Lower leg skin (tissue), 4 donors: ENCODE results near the gene WAC. TPM values are rescaled to one million over a fixed set of nuclear protein-coding genes. Genes with fewer than 3 reads are reported as not detected.

ENCODE experiments used
- DNase-seq, 2 donors: peaks; one replicate each; pipeline ENCODE4 v3.0.0-alpha.2; 2019; ENCODE audit warnings: low spot score in 2 of 2
- H3K4me3 ChIP-seq: fragments of 200-600 bp; sonication (generic); 2 replicates; pipeline ENCODE4 v1.5.1; 2017; ENCODE audit warnings: mild to moderate bottlenecking, low read depth; ENCODE audit not compliant: poor library complexity, severe bottlenecking
- POLR2A ChIP-seq, 2 donors: fragments of 450-650 bp; IDR thresholded peaks; one replicate each; pipeline ENCODE4 v1.6.1; 2016 to 2017; ENCODE audit warnings: antibody characterized with exemption in 2 of 2, mild to moderate bottlenecking in 1 of 2, moderate library complexity in 1 of 2
- WGBS, 2 donors: methylation state at CpG; one replicate each; pipeline ENCODE4 v1.1.5; 2018; 5-methylcytosine and 5-hydroxymethylcytosine counted together
- intact Hi-C: fragments of 100-400 bp; cut with DNase I; formaldehyde crosslinking; loops from one replicate; pipeline ENCODE4 v1.15.0; 2023; ENCODE audit warnings: low total_unique reads
- total RNA-seq, 4 donors: library from RNA; depleted of rRNA; stranded (reverse); fragments of >200 nt; gene quantifications; one replicate each; pipeline ENCODE4 v1.1.0, GENCODE V29; 2016
- TF ChIP-seq, protein P1 (sequence below), 3 donors: fragments of 450-650 bp; IDR thresholded peaks; one replicate each; pipeline ENCODE4 v1.5.1; 2016; ENCODE audit warnings: antibody characterized with exemption in 3 of 3, mild to moderate bottlenecking in 3 of 3, moderate library complexity in 2 of 3

WAC gene
- total RNA-seq, 4 donors from 2014 or later: 86.2 to 139 (median 92.9) TPM

DNA sequence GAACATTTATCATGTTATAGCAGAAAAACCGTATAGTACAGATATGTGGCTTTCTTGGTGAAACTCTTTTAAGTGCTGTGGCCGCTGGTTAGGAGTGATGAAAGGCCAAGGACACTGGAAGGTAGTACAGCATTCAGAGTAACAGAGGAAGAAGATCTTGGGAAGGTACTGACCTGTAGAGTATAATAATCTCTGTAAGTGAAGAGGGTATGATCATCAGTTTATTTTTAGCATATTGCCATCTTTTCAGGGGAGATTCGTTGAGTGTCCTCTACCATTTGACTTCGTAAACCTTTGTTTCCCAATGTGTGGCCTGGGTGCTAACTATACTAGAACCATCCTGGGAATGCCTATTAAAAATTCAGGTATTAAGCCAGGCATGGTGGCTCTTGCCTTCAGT, 44.6 kb downstream of the WAC start:
- intact Hi-C loops: no loop called here
- no peak for TF ChIP-seq POLR2A (IDR thresholded peaks at IDR 0.05)
- TF ChIP-seq, protein P1, sequence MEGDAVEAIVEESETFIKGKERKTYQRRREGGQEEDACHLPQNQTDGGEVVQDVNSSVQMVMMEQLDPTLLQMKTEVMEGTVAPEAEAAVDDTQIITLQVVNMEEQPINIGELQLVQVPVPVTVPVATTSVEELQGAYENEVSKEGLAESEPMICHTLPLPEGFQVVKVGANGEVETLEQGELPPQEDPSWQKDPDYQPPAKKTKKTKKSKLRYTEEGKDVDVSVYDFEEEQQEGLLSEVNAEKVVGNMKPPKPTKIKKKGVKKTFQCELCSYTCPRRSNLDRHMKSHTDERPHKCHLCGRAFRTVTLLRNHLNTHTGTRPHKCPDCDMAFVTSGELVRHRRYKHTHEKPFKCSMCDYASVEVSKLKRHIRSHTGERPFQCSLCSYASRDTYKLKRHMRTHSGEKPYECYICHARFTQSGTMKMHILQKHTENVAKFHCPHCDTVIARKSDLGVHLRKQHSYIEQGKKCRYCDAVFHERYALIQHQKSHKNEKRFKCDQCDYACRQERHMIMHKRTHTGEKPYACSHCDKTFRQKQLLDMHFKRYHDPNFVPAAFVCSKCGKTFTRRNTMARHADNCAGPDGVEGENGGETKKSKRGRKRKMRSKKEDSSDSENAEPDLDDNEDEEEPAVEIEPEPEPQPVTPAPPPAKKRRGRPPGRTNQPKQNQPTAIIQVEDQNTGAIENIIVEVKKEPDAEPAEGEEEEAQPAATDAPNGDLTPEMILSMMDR (IDR thresholded peaks at IDR 0.05): no peak
- DNase-seq: no peak
- WGBS, 2 donors: 81 to 88% methylated on average over 4 of the region's 4 CpGs
- H3K4me3 ChIP-seq: no peak overlapping the region

DNA sequence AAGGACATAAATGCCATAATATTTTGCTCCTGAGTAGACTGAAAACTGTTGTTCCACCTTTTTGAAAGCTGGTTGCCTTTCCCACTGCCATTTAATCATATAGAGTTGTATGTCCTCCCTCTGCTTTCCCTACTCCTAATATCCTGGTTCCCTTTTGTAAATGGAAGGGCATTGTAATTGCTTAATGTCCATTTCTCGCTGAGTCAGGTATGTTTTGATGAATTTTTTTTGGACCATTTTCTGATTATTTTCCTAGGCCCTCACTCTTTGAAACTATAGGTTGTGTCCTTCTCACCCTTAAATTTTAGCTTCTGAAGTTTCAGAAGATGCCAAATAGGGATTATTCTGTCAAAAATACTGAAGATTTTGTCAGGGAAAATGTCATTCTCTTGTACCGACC, 45.5 kb downstream of the WAC start:
- no peak for DNase-seq
- H3K4me3 ChIP-seq: no peak overlapping the region
- TF ChIP-seq, protein P1 (IDR thresholded peaks at IDR 0.05): no peak
- no peak for TF ChIP-seq POLR2A (IDR thresholded peaks at IDR 0.05)
- intact Hi-C loops: no loop called here
- 85 to 92% methylated on average over 2 of the region's 2 CpGs for WGBS, 2 donors

DNA sequence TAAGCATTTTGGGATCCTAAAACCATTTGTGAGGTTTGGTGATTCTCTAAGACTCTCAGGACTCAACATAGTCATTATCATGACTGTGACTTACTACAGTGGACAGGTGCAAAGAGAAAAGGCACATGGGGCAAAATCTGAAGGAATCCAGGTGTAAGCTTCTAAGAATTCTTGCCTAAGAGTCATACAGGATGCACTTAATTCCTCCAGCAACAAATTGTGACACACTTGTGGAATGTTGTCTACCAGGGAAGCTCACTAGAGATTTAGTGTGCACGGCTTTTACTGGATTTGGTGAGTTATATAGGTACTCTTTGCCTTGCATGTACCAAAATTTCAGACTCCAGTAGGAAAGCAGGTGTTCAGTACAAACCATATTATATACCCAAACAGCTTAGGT, 47.9 kb downstream of the WAC start:
- no peak for DNase-seq
- H3K4me3 ChIP-seq: no peak overlapping the region
- intact Hi-C loops: no loop called here
- WGBS, 2 donors: 92% methylated on average over 1 of the region's 1 CpG
- TF ChIP-seq, protein P1 (IDR thresholded peaks at IDR 0.05): no peak
- no peak for TF ChIP-seq POLR2A (IDR thresholded peaks at IDR 0.05)

DNA sequence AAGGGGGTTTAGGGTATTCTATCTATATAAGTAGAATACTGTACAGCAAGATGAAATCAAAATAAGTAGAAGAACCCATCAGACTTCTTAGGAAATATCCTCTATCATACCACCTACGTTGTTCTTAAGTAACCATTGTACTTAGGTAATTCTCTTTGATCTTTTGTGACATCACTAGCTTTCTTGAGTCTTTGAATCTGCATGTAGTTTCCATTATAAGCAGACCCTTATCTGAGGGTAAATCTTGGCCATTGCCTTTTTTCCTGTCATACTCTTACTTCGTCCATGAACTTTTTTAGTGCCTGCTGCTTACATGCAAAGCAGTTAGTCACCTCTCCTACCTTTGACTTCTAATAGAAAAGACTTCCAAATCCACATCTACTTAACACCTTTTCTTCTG, 49.0 kb downstream of the WAC start:
- no peak for TF ChIP-seq POLR2A (IDR thresholded peaks at IDR 0.05)
- TF ChIP-seq, protein P1 (IDR thresholded peaks at IDR 0.05): no peak
- WGBS, 2 donors: 71 to 77% methylated on average over 2 of the region's 2 CpGs
- no peak overlapping the region for H3K4me3 ChIP-seq
- intact Hi-C loops: no loop called here
- no peak for DNase-seq

DNA sequence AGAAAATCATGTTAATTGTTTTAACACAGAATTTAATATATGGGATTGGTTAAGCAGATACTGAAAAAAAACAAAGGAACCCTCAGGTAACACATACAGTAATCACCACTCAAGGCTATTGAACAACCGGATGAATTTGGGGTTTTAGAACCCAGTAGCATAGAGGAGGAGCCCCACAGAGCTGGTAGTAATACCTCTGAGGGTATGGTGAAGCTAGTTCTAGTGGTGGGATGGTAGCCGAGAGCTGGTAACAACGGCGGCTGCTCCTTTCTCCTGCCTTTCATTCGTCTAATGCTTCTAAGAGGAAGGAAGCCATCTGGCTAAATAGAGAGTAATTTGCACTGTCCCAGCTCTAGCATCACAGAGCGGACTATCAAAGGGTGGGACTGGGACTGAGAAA, 52.2 kb downstream of the WAC start:
- WGBS, 2 donors: 76 to 91% methylated on average over 6 of the region's 6 CpGs
- TF ChIP-seq POLR2A (IDR thresholded peaks at IDR 0.05): no peak
- TF ChIP-seq, protein P1 (IDR thresholded peaks at IDR 0.05): no peak
- no peak for DNase-seq
- no peak overlapping the region for H3K4me3 ChIP-seq
- intact Hi-C loops: no loop called here

DNA sequence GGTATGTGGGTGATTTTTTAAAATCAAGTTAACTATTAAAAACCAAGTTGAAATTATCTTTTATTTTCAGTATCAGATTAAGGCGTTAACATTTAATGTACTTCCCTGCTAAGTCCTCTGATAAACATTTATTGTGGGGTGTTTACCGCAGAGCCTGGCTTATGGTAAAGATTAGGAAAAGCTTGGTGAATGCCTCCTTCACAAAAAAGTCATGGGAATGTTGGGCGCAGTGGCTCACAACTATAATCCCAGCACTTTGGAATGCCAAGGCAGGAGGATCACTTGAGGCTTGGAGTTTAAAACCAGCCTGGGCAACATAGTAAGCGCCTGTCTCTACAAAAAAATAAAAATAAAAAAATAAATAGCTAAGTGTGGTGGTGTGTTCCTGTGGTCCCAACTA, 53.3 kb downstream of the WAC start:
- TF ChIP-seq, protein P1 (IDR thresholded peaks at IDR 0.05): no peak
- TF ChIP-seq POLR2A (IDR thresholded peaks at IDR 0.05): no peak
- H3K4me3 ChIP-seq: no peak overlapping the region
- no peak for DNase-seq
- 93 to 94% methylated on average over 4 of the region's 4 CpGs for WGBS, 2 donors
- intact Hi-C loops: no loop called here
